DND-41 (cell line): ENCODE data around the gene ATP10D.

ENCODE experiments used
- CTCF ChIP-seq: IDR thresholded peaks from 2 replicates; pipeline ENCODE4 v1.5.1; 2012; ENCODE audit warnings: borderline replicate concordance, low read length, moderate library complexity, mild to moderate bottlenecking; ENCODE audit not compliant: poor library complexity, severe bottlenecking; ENCODE audit errors: extremely low read depth
- EZH2 ChIP-seq: IDR thresholded peaks from 3 replicates; pipeline ENCODE4 v1.6.1; 2012; ENCODE audit warnings: borderline replicate concordance, low read depth, mild to moderate bottlenecking, moderate library complexity, low read length, inconsistent platforms; ENCODE audit not compliant: severe bottlenecking

GRCh38 chr4:47561331-47561730 is 76.3 kb downstream of the ATP10D start:
- TF ChIP-seq CTCF, result no peak
- no peak for TF ChIP-seq EZH2
